ENCODE measurements around the gene KCNIP3.
A peak's percentile ranks its signal among the peaks of the same experiment; 100 is the strongest.

The KCNIP3 gene

GRCh38 chr2:95388856-95389244 is 91.7 kb downstream of the KCNIP3 start:
- Histone ChIP-seq H3K4me1 (ENCODE audit: control insufficient read depth in 2 of 2, insufficient read depth in 1 of 2, low read depth in 1 of 2, low read length in 2 of 2) (peaks cover 5 to 7% of the 10 kb centered on the region in 2 donors), H3K79me1 (ENCODE audit: low read depth, low read length) (no peaks in the 10 kb centered on the region), H2BK15ac (ENCODE audit: low read length) (no peak overlapping the region), H3K27ac (replicated peaks; ENCODE audit: low read length) (no peak overlapping the region), H3K23ac (ENCODE audit: low read depth, low read length, poor library complexity) (no peak overlapping the region), H3K4me3 (ENCODE audit: low read length in 2 of 2) (no peak overlapping the region), H3K36me3 (replicated peaks in 1 of 2; ENCODE audit: control insufficient read depth in 2 of 2, insufficient read depth in 2 of 2, low read length in 2 of 2) (no peaks in the 10 kb centered on the region), H3K9ac (ENCODE audit: low read depth, low read length, poor library complexity) (peak overlapping the region; percentile 60), H4K91ac (ENCODE audit: low read depth, low read length, poor library complexity) (no peak overlapping the region), H3K9me3 (replicated peaks in 1 of 2; ENCODE audit: control insufficient read depth in 2 of 2, insufficient read depth in 1 of 2, low read depth in 1 of 2, low read length in 2 of 2) (no peaks in the 10 kb centered on the region), H3K4ac (ENCODE audit: low read length) (no peak overlapping the region), H3K14ac (ENCODE audit: low read length) (no peak overlapping the region), H2AK5ac (ENCODE audit: low read depth, low read length) (no peak overlapping the region), H3K18ac (ENCODE audit: low read length) (peak overlapping the region; percentile 76), H2BK120ac (ENCODE audit: low read depth, low read length) (peak overlapping the region; percentile 90), H3K27me3 (ENCODE audit: control insufficient read depth in 3 of 3, insufficient read depth in 3 of 3, low read depth in 1 of 3, low read length in 3 of 3) (no peaks in the 10 kb centered on the region), H2BK12ac (ENCODE audit: low read length) (no peak overlapping the region), H3K4me2 (ENCODE audit: insufficient read depth, low read length, poor library complexity, severe bottlenecking) (no peak overlapping the region), H2AFZ (ENCODE audit: low read length) (peak overlapping the region; percentile 88), H2BK5ac (ENCODE audit: low read length) (no peak overlapping the region), H4K8ac (ENCODE audit: low read depth, low read length) (no peak overlapping the region)
- no peak for DNase-seq (ENCODE audit: low spot score)
- no CpG with 5 or more reads among the region's 15 CpGs for WGBS, 2 donors (ENCODE audit: extremely low coverage in 2 of 2, insufficient read length in 2 of 2, insufficient replicate concordance in 1 of 2)

- no peak overlapping the region for H3K4ac ChIP-seq (ENCODE audit: low read length)
- H3K9me3 ChIP-seq (replicated peaks in 1 of 2; ENCODE audit: control insufficient read depth in 2 of 2, insufficient read depth in 1 of 2, low read depth in 1 of 2, low read length in 2 of 2): no peaks in the 10 kb centered on the region
- peak overlapping the region; percentile 90 for H2BK120ac ChIP-seq (ENCODE audit: low read depth, low read length)
- H3K27me3 ChIP-seq (ENCODE audit: control insufficient read depth in 3 of 3, insufficient read depth in 3 of 3, low read depth in 1 of 3, low read length in 3 of 3): no peaks in the 10 kb centered on the region
- DNase-seq (ENCODE audit: low spot score): peak; percentile 62
- peak overlapping the region; percentile 60 for H3K9ac ChIP-seq (ENCODE audit: low read depth, low read length, poor library complexity)
- no peaks in the 10 kb centered on the region for H3K79me1 ChIP-seq (ENCODE audit: low read depth, low read length)
- no peak overlapping the region for H3K27ac ChIP-seq (replicated peaks; ENCODE audit: low read length)
- H2AFZ ChIP-seq (ENCODE audit: low read length): peak overlapping the region; percentile 88
- H3K4me3 ChIP-seq (ENCODE audit: low read length in 2 of 2): no peak overlapping the region
- H2BK5ac ChIP-seq (ENCODE audit: low read length): peak overlapping the region; percentile 30
- peak overlapping the region; percentile 44 for H3K23ac ChIP-seq (ENCODE audit: low read depth, low read length, poor library complexity)
- H2BK12ac ChIP-seq (ENCODE audit: low read length): no peak overlapping the region
- WGBS, 2 donors (ENCODE audit: extremely low coverage in 2 of 2, insufficient read length in 2 of 2, insufficient replicate concordance in 1 of 2): no CpG with 5 or more reads among the region's 46 CpGs
- no peaks in the 10 kb centered on the region for H3K36me3 ChIP-seq (replicated peaks in 1 of 2; ENCODE audit: control insufficient read depth in 2 of 2, insufficient read depth in 2 of 2, low read length in 2 of 2)
- H2AK5ac ChIP-seq (ENCODE audit: low read depth, low read length): peak overlapping the region; percentile 53
- H3K4me1 ChIP-seq (ENCODE audit: control insufficient read depth in 2 of 2, insufficient read depth in 1 of 2, low read depth in 1 of 2, low read length in 2 of 2): peaks cover 5 to 6% of the 10 kb centered on the region in 2 donors
- H3K14ac ChIP-seq (ENCODE audit: low read length): no peak overlapping the region
- H2BK15ac ChIP-seq (ENCODE audit: low read length): peak overlapping the region; percentile 17
- peak overlapping the region; percentile 76 for H3K18ac ChIP-seq (ENCODE audit: low read length)
- H4K91ac ChIP-seq (ENCODE audit: low read depth, low read length, poor library complexity): no peak overlapping the region
- H3K4me2 ChIP-seq (ENCODE audit: insufficient read depth, low read length, poor library complexity, severe bottlenecking): no peak overlapping the region
- H4K8ac ChIP-seq (ENCODE audit: low read depth, low read length): no peak overlapping the region
Measured at GRCh38 chr2:95389245-95390119, 92.3 kb downstream of the KCNIP3 start.

- H4K91ac ChIP-seq (ENCODE audit: low read depth, low read length, poor library complexity): peak overlapping the region; percentile 44
- no peak overlapping the region for H3K4ac ChIP-seq (ENCODE audit: low read length)
- no peak overlapping the region for H3K9ac ChIP-seq (ENCODE audit: low read depth, low read length, poor library complexity)
- no CpG with 5 or more reads among the region's 4 CpGs for WGBS, 2 donors (ENCODE audit: extremely low coverage in 2 of 2, insufficient read length in 2 of 2, insufficient replicate concordance in 1 of 2)
- no peaks in the 10 kb centered on the region for H3K27me3 ChIP-seq (ENCODE audit: control insufficient read depth in 3 of 3, insufficient read depth in 3 of 3, low read depth in 1 of 3, low read length in 3 of 3)
- no peak for DNase-seq (ENCODE audit: low spot score)
- no peak overlapping the region for H3K4me3 ChIP-seq (ENCODE audit: low read length in 2 of 2)
- H3K4me1 ChIP-seq (ENCODE audit: control insufficient read depth in 2 of 2, insufficient read depth in 1 of 2, low read depth in 1 of 2, low read length in 2 of 2): peaks cover 0 to 5% of the 10 kb centered on the region in 2 donors
- H3K79me1 ChIP-seq (ENCODE audit: low read depth, low read length): no peaks in the 10 kb centered on the region
- H4K8ac ChIP-seq (ENCODE audit: low read depth, low read length): no peak overlapping the region
- H2BK120ac ChIP-seq (ENCODE audit: low read depth, low read length): no peak overlapping the region
- no peak overlapping the region for H3K18ac ChIP-seq (ENCODE audit: low read length)
- no peak overlapping the region for H3K27ac ChIP-seq (replicated peaks; ENCODE audit: low read length)
- peak overlapping the region; percentile 44 for H3K23ac ChIP-seq (ENCODE audit: low read depth, low read length, poor library complexity)
- no peaks in the 10 kb centered on the region for H3K9me3 ChIP-seq (replicated peaks in 1 of 2; ENCODE audit: control insufficient read depth in 2 of 2, insufficient read depth in 1 of 2, low read depth in 1 of 2, low read length in 2 of 2)
- no peaks in the 10 kb centered on the region for H3K36me3 ChIP-seq (replicated peaks in 1 of 2; ENCODE audit: control insufficient read depth in 2 of 2, insufficient read depth in 2 of 2, low read length in 2 of 2)
- peak overlapping the region; percentile 17 for H2BK15ac ChIP-seq (ENCODE audit: low read length)
- no peak overlapping the region for H3K4me2 ChIP-seq (ENCODE audit: insufficient read depth, low read length, poor library complexity, severe bottlenecking)
- no peak overlapping the region for H2AFZ ChIP-seq (ENCODE audit: low read length)
- no peak overlapping the region for H3K14ac ChIP-seq (ENCODE audit: low read length)
- H2BK5ac ChIP-seq (ENCODE audit: low read length): no peak overlapping the region
- H2AK5ac ChIP-seq (ENCODE audit: low read depth, low read length): peak overlapping the region; percentile 74
- H2BK12ac ChIP-seq (ENCODE audit: low read length): no peak overlapping the region
Measured at GRCh38 chr2:95390272-95390880, 93.2 kb downstream of the KCNIP3 start.

- no peak overlapping the region for H3K18ac ChIP-seq (ENCODE audit: low read length)
- H4K8ac ChIP-seq (ENCODE audit: low read depth, low read length): no peak overlapping the region
- H2BK12ac ChIP-seq (ENCODE audit: low read length): no peak overlapping the region
- no CpG with 5 or more reads among the region's 11 CpGs for WGBS, 2 donors (ENCODE audit: extremely low coverage in 2 of 2, insufficient read length in 2 of 2, insufficient replicate concordance in 1 of 2)
- H3K27ac ChIP-seq (replicated peaks; ENCODE audit: low read length): no peak overlapping the region
- no peak overlapping the region for H3K9ac ChIP-seq (ENCODE audit: low read depth, low read length, poor library complexity)
- no peak overlapping the region for H3K23ac ChIP-seq (ENCODE audit: low read depth, low read length, poor library complexity)
- DNase-seq (ENCODE audit: low spot score): no peak
- no peak overlapping the region for H3K4ac ChIP-seq (ENCODE audit: low read length)
- H3K9me3 ChIP-seq (replicated peaks in 1 of 2; ENCODE audit: control insufficient read depth in 2 of 2, insufficient read depth in 1 of 2, low read depth in 1 of 2, low read length in 2 of 2): no peaks in the 10 kb centered on the region
- H4K91ac ChIP-seq (ENCODE audit: low read depth, low read length, poor library complexity): no peak overlapping the region
- H2BK5ac ChIP-seq (ENCODE audit: low read length): no peak overlapping the region
- peaks cover 0 to 1% of the 10 kb centered on the region in 2 donors for H3K4me1 ChIP-seq (ENCODE audit: control insufficient read depth in 2 of 2, insufficient read depth in 1 of 2, low read depth in 1 of 2, low read length in 2 of 2)
- no peak overlapping the region for H2AFZ ChIP-seq (ENCODE audit: low read length)
- H3K14ac ChIP-seq (ENCODE audit: low read length): no peak overlapping the region
- no peaks in the 10 kb centered on the region for H3K79me1 ChIP-seq (ENCODE audit: low read depth, low read length)
- H3K4me3 ChIP-seq (ENCODE audit: low read length in 2 of 2): no peak overlapping the region
- no peak overlapping the region for H2BK15ac ChIP-seq (ENCODE audit: low read length)
- no peaks in the 10 kb centered on the region for H3K36me3 ChIP-seq (replicated peaks in 1 of 2; ENCODE audit: control insufficient read depth in 2 of 2, insufficient read depth in 2 of 2, low read length in 2 of 2)
- H2BK120ac ChIP-seq (ENCODE audit: low read depth, low read length): no peak overlapping the region
- no peak overlapping the region for H2AK5ac ChIP-seq (ENCODE audit: low read depth, low read length)
- no peaks in the 10 kb centered on the region for H3K27me3 ChIP-seq (ENCODE audit: control insufficient read depth in 3 of 3, insufficient read depth in 3 of 3, low read depth in 1 of 3, low read length in 3 of 3)
- no peak overlapping the region for H3K4me2 ChIP-seq (ENCODE audit: insufficient read depth, low read length, poor library complexity, severe bottlenecking)
Measured at GRCh38 chr2:95390881-95391321, 93.8 kb downstream of the KCNIP3 start.

Data from neuronal stem cell (in vitro differentiated cells).